Ramos (cell line): Measurements from ENCODE around the gene KCNK10.

ENCODE experiments used
- in situ Hi-C: fragments of 300-500 bp; cut with MboI; formaldehyde crosslinking; loops from one replicate; pipeline ENCODE4 v1.14.3; 2022; ENCODE audit warnings: low sequenced_read_pairs; ENCODE audit not compliant: unreplicated experiment

The KCNK10 gene

GRCh38 chr14:88140874-88141273 is 182.2 kb downstream of the KCNK10 start:
- in situ Hi-C loops = no loop called here

GRCh38 chr14:88137327-88137726 is 185.7 kb downstream of the KCNK10 start:
- in situ Hi-C loops = no loop called here
